Embryonic facial prominence (tissue), 1 donor: ENCODE results near the gene JPH3.
"Not testable (repeated sequence)": the region's sequence is repeated elsewhere in the genome, so short reads cannot be mapped to it uniquely, and the experiment has no call there.

Experiments used
- DNase-seq: peaks from one replicate; pipeline ENCODE4 v3.0.0-alpha.2; 2016; ENCODE audit errors: extremely low spot score

JPH3 gene

GRCh38 chr16:87575027-87575804, 27.1 kb upstream of the JPH3 start:
- DNase-seq, result no peak

GRCh38 chr16:87576171-87576570, 26.1 kb upstream of the JPH3 start:
- no peak for DNase-seq

- DNase-seq, result not testable (repeated sequence)
These were observed 24.0 kb upstream of the JPH3 start for GRCh38 chr16:87578142-87578930.

GRCh38 chr16:87579691-87580090, 22.6 kb upstream of the JPH3 start:
- no peak for DNase-seq

- DNase-seq, result no peak
These were observed 21.4 kb upstream of the JPH3 start for GRCh38 chr16:87580855-87581261.

- DNase-seq, result no peak
These were observed 20.5 kb upstream of the JPH3 start for GRCh38 chr16:87581857-87582215.

GRCh38 chr16:87582216-87582965, 19.9 kb upstream of the JPH3 start:
- DNase-seq, result no peak

GRCh38 chr16:87582966-87583325, 19.4 kb upstream of the JPH3 start:
- DNase-seq, result no peak

- DNase-seq, result no peak
These were observed 18.7 kb upstream of the JPH3 start for GRCh38 chr16:87583453-87584131.

- no peak for DNase-seq
These were observed 18.0 kb upstream of the JPH3 start for GRCh38 chr16:87584271-87584670.

- no peak for DNase-seq
These were observed 17.3 kb upstream of the JPH3 start for GRCh38 chr16:87584975-87585374.

- DNase-seq, result no peak
These were observed 16.7 kb upstream of the JPH3 start for GRCh38 chr16:87585442-87586200.

- DNase-seq, result no peak
These were observed 16.0 kb upstream of the JPH3 start for GRCh38 chr16:87586201-87586782.

GRCh38 chr16:87587636-87588035, 14.7 kb upstream of the JPH3 start:
- no peak for DNase-seq

- no peak for DNase-seq
These were observed 10.1 kb upstream of the JPH3 start for GRCh38 chr16:87592018-87592712.

GRCh38 chr16:87593710-87594258, 8.5 kb upstream of the JPH3 start:
- DNase-seq, result no peak

GRCh38 chr16:87595712-87596111, 6.6 kb upstream of the JPH3 start:
- DNase-seq, result no peak

- DNase-seq, result no peak
These were observed 4.9 kb upstream of the JPH3 start for GRCh38 chr16:87597324-87597830.

- DNase-seq, result no peak
These were observed 3.9 kb upstream of the JPH3 start for GRCh38 chr16:87598431-87598830.

GRCh38 chr16:87600246-87600645, 2.1 kb upstream of the JPH3 start:
- no peak for DNase-seq
